ENCODE data around the gene SLC15A4.

Gene SLC15A4

GRCh38 chr12:128787827-128788226 lies 35.9 kb downstream of the SLC15A4 start:
- H3K27me3 ChIP-seq (ENCODE audit: low read length), result no peaks in the 10 kb centered on the region
- no peak overlapping the region for H3K9ac ChIP-seq (ENCODE audit: low read length)
- H3K9me2 ChIP-seq (replicated peaks; ENCODE audit: insufficient read depth, low read length), result no peaks in the 10 kb centered on the region
- H3K9me3 ChIP-seq (ENCODE audit: insufficient read depth, low read length), result no peaks in the 10 kb centered on the region
- peaks cover 8% of the 10 kb centered on the region; the same call in 1 of the 2 replicates for H3F3A ChIP-seq (ENCODE audit: insufficient read depth)
- H3K79me2 ChIP-seq (ENCODE audit: insufficient read depth, low read length), result no peaks in the 10 kb centered on the region
- H3K27ac ChIP-seq (ENCODE audit: low read depth, low read length), result no peak overlapping the region; the same call in 1 of the 2 replicates
- H3K4me2 ChIP-seq (ENCODE audit: low read depth, low read length, poor library complexity, severe bottlenecking), result no peak overlapping the region
- TF ChIP-seq CTCF (IDR thresholded peaks at IDR 0.05; ENCODE audit: insufficient read depth, low read length, poor library complexity, severe bottlenecking) (no peak), EZH2phosphoT487 (conservative IDR thresholded peaks at IDR 0.05; ENCODE audit: low read length) (no peak)
- H3K36me3 ChIP-seq (ENCODE audit: low read length), result no peaks in the 10 kb centered on the region
- no peak overlapping the region for H2AFZ ChIP-seq (ENCODE audit: low read depth, low read length, severe bottlenecking)
- H3K4me3 ChIP-seq (ENCODE audit: insufficient read depth, low read length, poor library complexity, severe bottlenecking), result no peak overlapping the region
- no peaks in the 10 kb centered on the region for H4K20me1 ChIP-seq (ENCODE audit: low read depth, low read length)

- Histone ChIP-seq H3K4me2 (ENCODE audit: low read depth, low read length, poor library complexity, severe bottlenecking) (no peak overlapping the region), H3K27me3 (ENCODE audit: low read length) (no peaks in the 10 kb centered on the region), H3F3A (ENCODE audit: insufficient read depth) (peaks cover 8% of the 10 kb centered on the region; the same call in 1 of the 2 replicates), H3K27ac (ENCODE audit: low read depth, low read length) (no peak overlapping the region), H2AFZ (ENCODE audit: low read depth, low read length, severe bottlenecking) (no peak overlapping the region), H3K79me2 (ENCODE audit: insufficient read depth, low read length) (no peaks in the 10 kb centered on the region), H3K4me3 (ENCODE audit: insufficient read depth, low read length, poor library complexity, severe bottlenecking) (no peak overlapping the region), H4K20me1 (ENCODE audit: low read depth, low read length) (no peaks in the 10 kb centered on the region), H3K36me3 (ENCODE audit: low read length) (no peaks in the 10 kb centered on the region), H3K9me3 (ENCODE audit: insufficient read depth, low read length) (no peaks in the 10 kb centered on the region), H3K9ac (ENCODE audit: low read length) (no peak overlapping the region), H3K9me2 (replicated peaks; ENCODE audit: insufficient read depth, low read length) (no peaks in the 10 kb centered on the region)
- TF ChIP-seq EZH2phosphoT487 (conservative IDR thresholded peaks at IDR 0.05; ENCODE audit: low read length) (no peak), CTCF (IDR thresholded peaks at IDR 0.05; ENCODE audit: insufficient read depth, low read length, poor library complexity, severe bottlenecking) (no peak)
These were observed 36.9 kb downstream of the SLC15A4 start for GRCh38 chr12:128786741-128787391.

- Histone ChIP-seq H3K4me2 (ENCODE audit: low read depth, low read length, poor library complexity, severe bottlenecking) (no peak overlapping the region), H3K36me3 (ENCODE audit: low read length) (no peaks in the 10 kb centered on the region), H3K27ac (ENCODE audit: low read depth, low read length) (no peak overlapping the region), H3K79me2 (ENCODE audit: insufficient read depth, low read length) (no peaks in the 10 kb centered on the region), H3F3A (ENCODE audit: insufficient read depth) (no peaks in the 10 kb centered on the region), H3K9ac (ENCODE audit: low read length) (no peak overlapping the region), H4K20me1 (ENCODE audit: low read depth, low read length) (no peaks in the 10 kb centered on the region), H3K9me3 (ENCODE audit: insufficient read depth, low read length) (no peaks in the 10 kb centered on the region), H2AFZ (ENCODE audit: low read depth, low read length, severe bottlenecking) (no peak overlapping the region), H3K27me3 (ENCODE audit: low read length) (no peaks in the 10 kb centered on the region), H3K4me3 (ENCODE audit: insufficient read depth, low read length, poor library complexity, severe bottlenecking) (no peak overlapping the region), H3K9me2 (replicated peaks; ENCODE audit: insufficient read depth, low read length) (no peaks in the 10 kb centered on the region)
- TF ChIP-seq EZH2phosphoT487 (conservative IDR thresholded peaks at IDR 0.05; ENCODE audit: low read length), result no peak
- TF ChIP-seq CTCF (IDR thresholded peaks at IDR 0.05; ENCODE audit: insufficient read depth, low read length, poor library complexity, severe bottlenecking), result no peak
These were observed 39.6 kb downstream of the SLC15A4 start for GRCh38 chr12:128784030-128784760.
